Activated T-helper 17 cell treated with anti-CD3 and anti-CD28 coated beads, Interleukin-2, amount 50 U/mL, for 72 hours (primary cell): ENCODE results near the gene ZC3HAV1. TPM values are rescaled to one million over a fixed set of nuclear protein-coding genes. Genes with fewer than 3 reads are reported as not detected.

Source experiments
- ATAC-seq: fragments of 150-1000 bp; cut with Tn5 transposase; replicated peaks from 2 replicates; pipeline ENCODE4 v1.10.0; 2021; ENCODE audit warnings: mild to moderate bottlenecking, moderate library complexity
- H3K27ac Mint-ChIP-seq: one replicate; pipeline ENCODE4 v1.8.0; 2022; ENCODE audit warnings: mixed read lengths
- H3K27me3 Mint-ChIP-seq: one replicate; pipeline ENCODE4 v1.8.0; 2022; ENCODE audit warnings: mixed read lengths
- H3K36me3 Mint-ChIP-seq: one replicate; pipeline ENCODE4 v1.8.0; 2022; ENCODE audit warnings: low read depth, mild to moderate bottlenecking, mixed read lengths
- H3K4me1 Mint-ChIP-seq: one replicate; pipeline ENCODE4 v1.8.0; 2022; ENCODE audit warnings: mixed read lengths
- H3K4me3 Mint-ChIP-seq: one replicate; pipeline ENCODE4 v1.8.0; 2022; ENCODE audit warnings: mild to moderate bottlenecking, mixed read lengths
- H3K9me3 Mint-ChIP-seq: one replicate; pipeline ENCODE4 v1.8.0; 2022; ENCODE audit warnings: mixed read lengths
- total RNA-seq, 2 donors: library from RNA; stranded (reverse); gene quantifications; one replicate each; pipeline ENCODE4 v1.2.3, GENCODE V29; 2022

ZC3HAV1 gene
- total RNA-seq, 2 donors from 2014 or later, result 111 to 150 TPM

DNA sequence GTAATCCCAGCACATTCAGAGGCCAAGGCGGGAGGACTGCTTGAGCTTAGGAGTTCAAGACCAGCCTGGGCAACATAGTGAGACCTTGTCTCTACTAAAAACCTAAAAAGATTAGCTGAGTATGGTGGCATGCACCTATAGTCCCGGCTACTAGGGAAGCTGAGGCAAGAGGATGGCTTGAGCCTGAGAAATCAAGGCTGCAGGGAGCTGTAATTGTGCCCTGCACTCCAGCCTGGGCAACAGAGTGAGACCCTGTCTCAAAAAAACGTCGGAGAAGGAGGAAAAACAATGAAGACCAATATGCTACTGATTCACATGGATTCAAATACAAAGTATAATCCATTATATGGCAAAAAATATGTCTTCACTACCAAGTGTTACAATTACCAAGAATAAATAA is 87.2 kb downstream of the ZC3HAV1 start:
- no peak for ATAC-seq
- no peaks in the 10 kb centered on the region for H3K9me3 Mint-ChIP-seq

DNA sequence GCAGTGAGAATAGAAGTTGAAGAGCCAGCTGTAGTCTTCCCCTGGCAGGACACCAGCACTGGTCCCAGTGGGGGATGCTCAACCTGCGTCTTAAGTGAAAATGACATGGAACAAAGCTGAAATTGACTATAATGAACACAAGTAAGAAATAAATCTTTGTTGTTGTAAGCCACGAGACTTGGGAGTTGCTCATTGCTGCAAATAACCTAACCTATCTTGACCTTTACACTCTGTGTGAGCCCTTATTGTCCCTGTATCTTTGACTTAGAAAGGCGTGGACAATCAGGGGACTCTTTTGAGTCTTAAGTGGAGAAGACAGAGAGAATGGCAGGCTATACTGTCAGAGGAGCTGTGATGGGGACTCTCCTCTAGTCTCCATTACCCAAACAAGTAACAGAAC is 90.6 kb downstream of the ZC3HAV1 start:
- Mint-ChIP-seq H3K27me3 (no peaks in the 10 kb centered on the region), H3K4me1 (no peaks in the 10 kb centered on the region), H3K36me3 (peaks cover 19% of the 10 kb centered on the region), H3K9me3 (no peaks in the 10 kb centered on the region), H3K27ac (no peak overlapping the region), H3K4me3 (no peak overlapping the region)
- ATAC-seq, result no peak

More for the DNA sequence above, 87.2 kb downstream of the ZC3HAV1 start:
- H3K4me3 Mint-ChIP-seq, result no peak overlapping the region
- no peaks in the 10 kb centered on the region for H3K27me3 Mint-ChIP-seq
- H3K27ac Mint-ChIP-seq, result no peak overlapping the region
- no peaks in the 10 kb centered on the region for H3K4me1 Mint-ChIP-seq
- peaks cover 51% of the 10 kb centered on the region for H3K36me3 Mint-ChIP-seq

DNA sequence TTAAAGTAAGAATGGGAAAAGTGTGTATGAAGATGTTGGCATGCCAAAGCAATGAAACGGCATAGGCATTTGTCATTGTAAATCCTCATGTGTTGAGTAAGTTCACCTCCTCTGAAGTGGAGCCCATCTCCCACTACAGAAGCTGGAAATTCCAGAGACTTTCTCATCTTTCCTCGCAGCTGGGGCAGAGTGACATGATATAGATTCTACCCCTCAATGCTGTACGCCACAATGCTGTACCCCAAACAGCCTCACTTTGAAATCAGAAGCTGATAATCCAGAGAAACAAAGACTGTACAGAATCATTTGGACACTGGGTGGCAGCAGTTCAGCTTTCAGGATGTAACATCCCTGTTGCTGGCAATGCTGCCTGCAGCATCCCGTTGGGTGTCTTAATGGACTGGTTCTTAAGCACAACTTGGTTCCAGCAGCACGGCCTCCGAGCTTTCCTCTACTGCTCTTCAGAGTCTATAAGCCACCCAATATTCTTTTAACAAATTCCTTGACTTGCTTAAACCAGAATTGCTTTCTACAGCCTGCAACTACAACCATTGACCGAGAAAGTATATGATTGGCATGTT is 92.5 kb downstream of the ZC3HAV1 start:
- H3K4me3 Mint-ChIP-seq, result no peak overlapping the region
- peak; percentile 85 for ATAC-seq
- H3K4me1 Mint-ChIP-seq, result no peaks in the 10 kb centered on the region
- H3K36me3 Mint-ChIP-seq, result peaks cover under 1% of the 10 kb centered on the region
- no peak overlapping the region for H3K27ac Mint-ChIP-seq
- H3K9me3 Mint-ChIP-seq, result no peaks in the 10 kb centered on the region
- H3K27me3 Mint-ChIP-seq, result no peaks in the 10 kb centered on the region

DNA sequence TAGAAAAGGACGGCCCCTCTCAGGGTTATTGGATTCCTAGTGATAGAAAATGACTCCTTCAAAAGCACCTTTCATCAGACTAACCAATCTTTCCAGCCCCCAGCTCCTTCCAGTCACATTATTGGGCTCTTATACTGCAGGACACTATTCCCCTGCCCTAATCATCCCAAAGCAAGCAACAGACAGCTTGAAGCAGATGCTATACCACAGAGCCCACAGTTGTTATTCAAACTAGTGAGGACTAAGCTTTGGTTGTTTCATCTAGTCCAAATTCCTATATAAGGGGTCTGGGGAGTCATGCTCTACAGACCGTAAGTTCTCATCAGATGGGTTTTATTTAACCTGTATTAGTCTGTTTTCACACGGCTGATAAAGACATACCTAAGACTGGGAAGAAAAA is 98.1 kb downstream of the ZC3HAV1 start:
- H3K27ac Mint-ChIP-seq, result no peak overlapping the region
- no peak for ATAC-seq
- H3K9me3 Mint-ChIP-seq, result no peaks in the 10 kb centered on the region
- H3K27me3 Mint-ChIP-seq, result no peaks in the 10 kb centered on the region
- no peaks in the 10 kb centered on the region for H3K36me3 Mint-ChIP-seq
- H3K4me3 Mint-ChIP-seq, result no peak overlapping the region
- no peaks in the 10 kb centered on the region for H3K4me1 Mint-ChIP-seq

DNA sequence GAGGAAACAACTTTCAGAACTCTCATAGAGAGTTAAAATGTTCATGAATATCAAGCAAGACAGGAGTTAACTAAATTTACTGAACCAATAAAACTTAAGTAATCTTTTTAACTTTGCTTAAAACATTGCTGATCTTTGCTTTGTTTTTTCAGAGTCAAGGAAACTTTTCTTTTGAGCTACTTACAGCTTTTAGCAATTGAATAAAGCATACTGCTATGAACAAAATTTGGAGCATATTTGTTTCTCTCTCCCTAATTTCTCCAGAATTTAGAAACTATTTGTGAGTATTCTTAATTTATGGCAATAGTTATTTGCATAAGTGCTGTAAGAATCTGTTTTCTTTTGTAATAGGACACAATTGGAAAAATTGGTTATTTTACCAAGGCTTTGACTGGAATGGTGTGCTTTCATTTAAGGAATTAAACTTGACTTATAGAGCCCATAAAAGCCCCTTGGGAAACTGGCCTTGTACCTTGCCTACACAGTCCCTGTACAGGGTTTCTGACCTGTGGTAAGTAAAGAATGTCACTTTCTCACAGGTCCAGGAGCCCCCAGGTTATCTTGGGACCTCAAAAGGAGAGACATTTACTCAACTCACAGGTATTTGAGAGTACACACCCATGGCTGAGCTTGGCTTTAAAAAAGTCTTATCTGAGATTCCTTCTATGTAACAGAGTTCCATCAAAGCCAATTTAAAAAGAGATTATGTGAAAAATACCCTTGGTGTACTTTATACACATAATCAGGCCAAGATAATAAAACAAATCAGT is 105.0 kb downstream of the ZC3HAV1 start:
- no peak for ATAC-seq
- H3K4me1 Mint-ChIP-seq, result no peaks in the 10 kb centered on the region
- H3K36me3 Mint-ChIP-seq, result no peaks in the 10 kb centered on the region
- no peaks in the 10 kb centered on the region for H3K9me3 Mint-ChIP-seq
- H3K27me3 Mint-ChIP-seq, result no peaks in the 10 kb centered on the region
- no peak overlapping the region for H3K4me3 Mint-ChIP-seq
- no peak overlapping the region for H3K27ac Mint-ChIP-seq

DNA sequence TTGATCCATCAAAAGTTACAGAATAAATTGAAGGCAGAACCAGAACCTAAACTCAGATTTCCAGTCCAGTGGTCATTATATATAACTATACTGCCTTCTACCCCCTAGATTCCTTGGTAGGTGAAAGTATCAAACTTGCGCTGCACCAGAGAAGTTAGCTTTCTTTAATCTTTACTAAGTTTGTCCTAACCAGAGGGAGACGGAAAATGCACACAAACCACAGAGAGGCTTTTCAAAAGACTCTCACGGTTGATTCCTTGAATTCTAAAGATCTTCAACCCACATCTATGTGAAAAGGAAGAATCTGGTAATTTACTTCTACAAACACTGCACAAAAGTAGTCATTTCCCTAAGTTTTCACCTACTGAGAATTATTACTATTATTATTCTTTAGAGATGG is 110.1 kb downstream of the ZC3HAV1 start:
- H3K9me3 Mint-ChIP-seq, result no peaks in the 10 kb centered on the region
- H3K27me3 Mint-ChIP-seq, result peaks cover 7% of the 10 kb centered on the region
- H3K4me1 Mint-ChIP-seq, result no peaks in the 10 kb centered on the region
- H3K36me3 Mint-ChIP-seq, result no peaks in the 10 kb centered on the region
- no peak overlapping the region for H3K27ac Mint-ChIP-seq
- H3K4me3 Mint-ChIP-seq, result no peak overlapping the region
- ATAC-seq, result no peak

Other genes with a start within 250 kb of the ZC3HAV1 start
- 1 to 10 TPM; 1.1 to 1.2 TPM for gene KIAA1549, start 128.3 kb downstream of the ZC3HAV1 start, total RNA-seq
- 10 to 100 TPM; 23.6 to 32.4 TPM for gene ZC3HAV1L, start 73.7 kb downstream of the ZC3HAV1 start, total RNA-seq
- 10 to 100 TPM; 11.8 to 16.2 TPM for gene UBN2, start 121.5 kb upstream of the ZC3HAV1 start, total RNA-seq
- 1 to 10 TPM; 3.0 to 6.7 TPM for gene FMC1, start 231.6 kb upstream of the ZC3HAV1 start, total RNA-seq